ENCODE measurements around the gene CD3E.

Gene CD3E

DNA sequence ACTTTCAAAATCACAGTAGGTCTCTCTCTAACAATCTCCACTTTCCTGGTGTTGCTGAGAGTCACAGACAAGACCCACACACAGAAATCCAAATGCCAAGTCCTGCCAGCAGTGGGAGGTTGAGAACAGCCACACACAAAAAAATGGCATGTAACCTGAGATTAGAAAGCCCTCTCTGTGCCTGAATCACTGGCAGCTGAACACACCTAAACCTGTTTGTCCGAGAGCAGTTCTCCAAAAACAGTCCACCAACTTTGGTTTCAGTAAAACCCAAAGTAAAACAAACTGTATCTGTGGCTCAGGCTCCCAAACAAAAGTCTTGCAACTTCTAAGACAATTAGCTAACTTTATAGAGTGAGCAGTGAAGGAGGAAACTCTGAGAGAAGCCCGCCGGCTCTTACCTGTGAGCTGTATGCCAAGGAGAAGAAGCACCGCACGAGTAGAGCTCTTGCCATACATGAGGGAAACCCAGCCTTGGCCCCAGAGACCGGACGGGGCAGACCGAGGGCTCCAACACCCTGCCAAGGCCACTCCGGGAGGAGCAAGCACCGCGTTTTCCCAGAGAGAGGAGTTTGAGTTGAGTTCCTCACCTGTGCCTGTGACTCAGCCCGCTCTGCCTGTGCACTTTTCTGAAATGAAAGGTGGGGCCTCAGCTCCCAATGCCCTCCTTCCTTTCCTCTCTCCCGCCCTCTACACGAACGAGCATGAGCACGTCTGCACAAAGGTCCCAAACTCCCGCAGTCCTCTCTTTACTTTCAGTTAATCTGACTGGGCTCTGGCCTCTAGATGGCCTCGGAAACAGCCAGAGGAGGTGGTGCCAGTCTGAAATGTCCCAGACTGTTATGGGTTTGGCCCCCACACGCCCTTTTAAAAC is 40.6 kb upstream of the CD3E start, which contains the start of gene MPZL2:
TSS of gene MPZL2 (minus strand) at position 603 of the 874 bp plus-strand sequence. CDS start at position 459, 144 bp downstream.
- TF ChIP-seq, protein P1, sequence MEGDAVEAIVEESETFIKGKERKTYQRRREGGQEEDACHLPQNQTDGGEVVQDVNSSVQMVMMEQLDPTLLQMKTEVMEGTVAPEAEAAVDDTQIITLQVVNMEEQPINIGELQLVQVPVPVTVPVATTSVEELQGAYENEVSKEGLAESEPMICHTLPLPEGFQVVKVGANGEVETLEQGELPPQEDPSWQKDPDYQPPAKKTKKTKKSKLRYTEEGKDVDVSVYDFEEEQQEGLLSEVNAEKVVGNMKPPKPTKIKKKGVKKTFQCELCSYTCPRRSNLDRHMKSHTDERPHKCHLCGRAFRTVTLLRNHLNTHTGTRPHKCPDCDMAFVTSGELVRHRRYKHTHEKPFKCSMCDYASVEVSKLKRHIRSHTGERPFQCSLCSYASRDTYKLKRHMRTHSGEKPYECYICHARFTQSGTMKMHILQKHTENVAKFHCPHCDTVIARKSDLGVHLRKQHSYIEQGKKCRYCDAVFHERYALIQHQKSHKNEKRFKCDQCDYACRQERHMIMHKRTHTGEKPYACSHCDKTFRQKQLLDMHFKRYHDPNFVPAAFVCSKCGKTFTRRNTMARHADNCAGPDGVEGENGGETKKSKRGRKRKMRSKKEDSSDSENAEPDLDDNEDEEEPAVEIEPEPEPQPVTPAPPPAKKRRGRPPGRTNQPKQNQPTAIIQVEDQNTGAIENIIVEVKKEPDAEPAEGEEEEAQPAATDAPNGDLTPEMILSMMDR (IDR thresholded peaks at IDR 0.05; ENCODE audit: insufficient read depth, low read length, poor library complexity, severe bottlenecking) = no peak
- Histone ChIP-seq H3K27me3 (replicated peaks; ENCODE audit: control insufficient read depth, insufficient read depth, low read length) (peaks cover 1% of the 10 kb centered on the region; the same call in 1 of the 2 replicates), H3K36me3 (ENCODE audit: control insufficient read depth, insufficient read depth, low read length) (no peaks in the 10 kb centered on the region), H3K4me3 (replicated peaks; ENCODE audit: low read depth, low read length) (no peak within 1 kb of the TSS)
- no peak for DNase-seq (ENCODE audit: extremely low read depth, insufficient read length)

DNA sequence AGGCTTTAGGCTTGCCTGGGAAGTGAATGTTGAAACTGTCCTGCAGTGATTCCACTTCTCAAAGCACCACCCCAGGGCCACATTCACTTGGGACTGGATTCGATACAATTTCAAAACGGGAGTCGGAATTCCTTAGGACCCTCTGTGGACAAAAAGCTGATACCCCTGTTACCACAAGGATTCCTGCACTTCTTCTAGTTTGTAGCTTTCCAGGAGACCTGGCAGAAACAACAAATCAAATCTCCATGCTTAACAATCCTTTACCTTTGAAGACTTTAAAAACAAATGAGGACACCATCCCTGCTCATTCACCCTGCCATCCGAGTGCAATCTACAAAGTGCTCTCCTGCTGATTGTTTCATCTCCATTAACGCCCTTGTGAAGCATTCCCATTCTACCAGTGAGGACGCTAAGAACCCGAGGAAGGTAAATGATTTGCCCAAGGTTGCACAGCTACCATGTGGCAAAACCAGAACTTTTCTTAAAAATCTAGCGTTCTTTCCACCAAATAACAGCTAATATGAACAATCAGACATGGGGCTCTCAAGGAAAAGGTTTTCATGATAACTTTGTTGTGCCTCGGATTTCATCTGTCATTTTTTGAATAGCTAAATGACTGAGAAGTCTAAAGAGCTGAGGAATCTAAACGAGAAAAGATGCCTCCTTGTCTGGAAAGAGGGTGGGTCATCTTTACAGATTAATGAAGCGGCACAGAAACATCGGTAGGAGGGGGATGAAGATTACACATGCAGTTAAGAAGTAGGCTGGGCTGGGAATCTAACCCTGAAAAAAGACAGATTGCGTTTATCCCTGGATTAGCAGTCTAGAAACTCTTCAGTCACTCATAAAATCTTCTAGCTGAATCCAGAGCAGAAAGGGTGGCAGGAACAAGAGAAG is 39.7 kb upstream of the CD3E start:
- H3K4me3 ChIP-seq (replicated peaks; ENCODE audit: low read depth, low read length) = no peak overlapping the region

DNA sequence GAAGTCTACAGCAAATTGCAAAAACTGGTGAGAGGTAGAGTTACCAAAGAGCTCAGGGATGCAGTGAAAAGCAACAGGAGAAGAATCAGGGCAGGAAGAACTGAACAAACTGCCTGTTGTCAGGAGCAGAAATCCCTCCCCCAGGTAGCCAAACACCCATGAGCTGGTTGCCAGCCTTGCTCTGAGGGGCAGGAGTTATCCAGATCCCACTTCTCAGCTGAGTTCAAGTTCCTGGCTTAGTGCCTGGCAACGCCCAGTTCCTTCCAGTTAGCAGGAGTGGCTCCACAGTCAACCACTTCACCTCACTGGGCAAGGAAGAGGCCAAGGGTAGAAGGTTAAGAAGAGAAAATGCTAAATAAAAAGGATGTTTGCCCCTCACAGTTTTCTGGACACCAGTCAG is 38.6 kb upstream of the CD3E start:
- TF ChIP-seq, protein P1 (IDR thresholded peaks at IDR 0.05; ENCODE audit: insufficient read depth, low read length, poor library complexity, severe bottlenecking) = no peak
- Histone ChIP-seq H3K27me3 (replicated peaks; ENCODE audit: control insufficient read depth, insufficient read depth, low read length) (peaks cover 1% of the 10 kb centered on the region; the same call in 1 of the 2 replicates), H3K4me3 (replicated peaks; ENCODE audit: low read depth, low read length) (no peak overlapping the region), H3K36me3 (ENCODE audit: control insufficient read depth, insufficient read depth, low read length) (no peaks in the 10 kb centered on the region)
- DNase-seq (ENCODE audit: extremely low read depth, insufficient read length) = no peak

More for the DNA sequence above, 39.7 kb upstream of the CD3E start:
- TF ChIP-seq, protein P1 (IDR thresholded peaks at IDR 0.05; ENCODE audit: insufficient read depth, low read length, poor library complexity, severe bottlenecking) = no peak
- no peak for DNase-seq (ENCODE audit: extremely low read depth, insufficient read length)
- Histone ChIP-seq H3K36me3 (ENCODE audit: control insufficient read depth, insufficient read depth, low read length) (no peaks in the 10 kb centered on the region), H3K27me3 (replicated peaks; ENCODE audit: control insufficient read depth, insufficient read depth, low read length) (peaks cover 1% of the 10 kb centered on the region; the same call in 1 of the 2 replicates)

DNA sequence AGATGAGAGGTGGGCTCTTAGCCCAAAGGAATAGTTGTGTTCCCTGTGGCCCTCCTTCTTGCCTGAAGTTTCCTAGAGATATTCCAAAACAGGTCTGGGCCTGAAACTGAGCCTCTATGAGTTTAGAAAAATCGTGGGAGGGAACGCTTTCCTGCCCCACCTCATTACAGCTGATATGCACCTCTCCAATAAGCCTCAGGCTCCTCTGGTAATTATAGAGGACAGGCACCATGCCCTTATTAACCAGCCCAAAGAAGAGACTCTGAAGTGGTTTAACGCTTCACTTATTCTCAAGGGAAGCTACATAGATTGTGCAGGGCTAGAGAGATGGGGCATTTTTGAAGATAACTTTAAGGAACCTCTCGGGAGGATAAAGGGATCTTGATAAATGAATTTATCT is 37.0 kb upstream of the CD3E start:
- H3K4me3 ChIP-seq (replicated peaks; ENCODE audit: low read depth, low read length) = no peak overlapping the region
- no peak for DNase-seq (ENCODE audit: extremely low read depth, insufficient read length)
- no peaks in the 10 kb centered on the region for H3K36me3 ChIP-seq (ENCODE audit: control insufficient read depth, insufficient read depth, low read length)
- peaks cover 1% of the 10 kb centered on the region; the same call in 1 of the 2 replicates for H3K27me3 ChIP-seq (replicated peaks; ENCODE audit: control insufficient read depth, insufficient read depth, low read length)
- TF ChIP-seq, protein P1 (IDR thresholded peaks at IDR 0.05; ENCODE audit: insufficient read depth, low read length, poor library complexity, severe bottlenecking) = no peak

DNA sequence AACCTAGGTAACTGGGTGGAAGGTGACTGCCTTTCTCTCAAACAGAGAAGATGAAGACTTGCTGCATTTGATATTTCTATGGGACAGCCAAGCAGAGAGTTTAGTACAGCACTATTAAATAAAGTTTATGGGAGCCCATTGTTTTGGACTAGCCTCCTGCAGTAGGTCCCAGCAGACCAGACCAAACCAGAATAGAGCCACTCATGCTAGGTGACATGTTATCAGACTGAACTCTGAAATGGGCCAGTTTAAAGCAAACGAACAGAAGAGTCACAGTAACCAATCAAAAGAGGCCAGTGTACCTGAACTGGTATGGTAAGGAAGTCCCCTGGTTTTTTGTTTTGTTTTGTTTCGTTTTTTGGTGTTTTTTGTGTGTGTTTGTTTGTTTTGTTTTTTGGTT is 32.5 kb upstream of the CD3E start:
- Histone ChIP-seq H3K27me3 (replicated peaks; ENCODE audit: control insufficient read depth, insufficient read depth, low read length) (no peaks in the 10 kb centered on the region; the same call in 1 of the 2 replicates), H3K4me3 (replicated peaks; ENCODE audit: low read depth, low read length) (no peak overlapping the region), H3K36me3 (ENCODE audit: control insufficient read depth, insufficient read depth, low read length) (no peaks in the 10 kb centered on the region)
- DNase-seq (ENCODE audit: extremely low read depth, insufficient read length) = no peak
- TF ChIP-seq, protein P1 (IDR thresholded peaks at IDR 0.05; ENCODE audit: insufficient read depth, low read length, poor library complexity, severe bottlenecking) = no peak
